ENCODE results near the gene RAB4B. TPM values are rescaled to one million over a fixed set of nuclear protein-coding genes. Genes with fewer than 3 reads are reported as not detected.

Gene RAB4B
- total and polyA plus RNA-seq, 2 of the 13 experiments (the other 11 are each of a cell fraction or from before 2014, with no cell fraction given) = 3.3 to 5.4 TPM

GRCh38 chr19:40750874-40751537, 27.0 kb upstream of the RAB4B start, which contains the start of gene SNRPA (continued):
- TF ChIP-seq CHD2 (IDR thresholded peaks at IDR 0.05; ENCODE audit: low read depth, low read length) (peak; percentile 89), ZNF616 (CRISPR knock-in tag; IDR thresholded peaks at IDR 0.05; ENCODE audit: low read depth) (no peak), ZBTB40 (IDR thresholded peaks at IDR 0.05) (no peak), ZBTB40 (CRISPR knock-in tag; IDR thresholded peaks at IDR 0.05) (no peak), ZSCAN31 (CRISPR knock-in tag; IDR thresholded peaks at IDR 0.05; ENCODE audit: low read depth) (peak; percentile 2; the same call in 1 of the 2 replicates), BHLHE40 (IDR thresholded peaks at IDR 0.05; ENCODE audit: low read length) (peak; percentile 52; the same call in 1 of the 2 replicates), JARID2 (CRISPR knock-in tag; IDR thresholded peaks at IDR 0.05; ENCODE audit: insufficient replicate concordance) (no peak), TBP (CRISPR knock-in tag; IDR thresholded peaks at IDR 0.05) (no peak), HNRNPH1 (optimal IDR thresholded peaks at IDR 0.05; ENCODE audit: low read depth, low read length) (no peak), MNT (IDR thresholded peaks at IDR 0.05) (peak; percentile 32), HCFC1 (IDR thresholded peaks at IDR 0.05; ENCODE audit: low read depth, low read length) (peak; percentile 62), ZNF687 (CRISPR knock-in tag; IDR thresholded peaks at IDR 0.05) (peak; percentile 68), GMEB1 (CRISPR knock-in tag; IDR thresholded peaks at IDR 0.05; ENCODE audit: borderline replicate concordance) (peak; percentile 65; the same call in 1 of the 2 replicates)
